Stimulated activated CD4-positive, alpha-beta T cell treated with anti-CD3 and anti-CD28 coated beads, Interleukin-1b, Interleukin-23, amount 100 ng/mL, for 24 hours (primary cell): Measurements from ENCODE around the gene CHP1.
"Not testable (repeated sequence)": the region's sequence is repeated elsewhere in the genome, so short reads cannot be mapped to it uniquely, and the experiment has no call there.

Source experiments
- DNase-seq, 4 experiments: peaks; one replicate each; pipeline ENCODE4 v3.0.0-alpha.2; 2020; ENCODE audit warnings: low read depth in 4 of 4, low spot score in 1 of 4

The CHP1 gene

GRCh38 chr15:41230650-41231421, at the start of gene CHP1, which contains the start of gene EXD1:
TSS of gene CHP1 (plus strand) at chr15:41231268. CDS start at chr15:41231383, 115 bp downstream.
TSS of gene EXD1 (minus strand) at chr15:41230757. CDS start at chr15:41226575, 4,182 bp downstream.
- peak; percentile 89 to 97 (median 93) for DNase-seq

- no peak for DNase-seq
These were observed 48.8 kb upstream of the CHP1 start for GRCh38 chr15:41182266-41182665.

- DNase-seq: no peak
These were observed 47.5 kb upstream of the CHP1 start for GRCh38 chr15:41183581-41183980.

- DNase-seq: no peak
These were observed 36.6 kb upstream of the CHP1 start for GRCh38 chr15:41194444-41194843.

GRCh38 chr15:41199470-41199869, 31.6 kb upstream of the CHP1 start:
- DNase-seq: no peak

GRCh38 chr15:41203395-41203794, 27.7 kb upstream of the CHP1 start:
- no peak for DNase-seq

- no peak for DNase-seq
These were observed 25.8 kb upstream of the CHP1 start for GRCh38 chr15:41205315-41205714.

- DNase-seq: no peak
These were observed 23.2 kb upstream of the CHP1 start for GRCh38 chr15:41207687-41208448.

GRCh38 chr15:41215708-41216107, 15.4 kb upstream of the CHP1 start:
- no peak for DNase-seq

- no peak for DNase-seq
These were observed 12.2 kb upstream of the CHP1 start for GRCh38 chr15:41218851-41219250.

GRCh38 chr15:41219381-41219780, 11.7 kb upstream of the CHP1 start:
- DNase-seq: no peak

- no peak for DNase-seq
These were observed 771 bp upstream of the CHP1 start for GRCh38 chr15:41230345-41230649.

GRCh38 chr15:41231422-41232226, 556 bp downstream of the CHP1 start:
- DNase-seq: no peak

GRCh38 chr15:41233367-41233771, 2.3 kb downstream of the CHP1 start:
- no peak for DNase-seq

GRCh38 chr15:41235228-41235627, 4.2 kb downstream of the CHP1 start:
- DNase-seq: not testable (repeated sequence)

GRCh38 chr15:41235929-41236328, 4.9 kb downstream of the CHP1 start:
- no peak for DNase-seq

- no peak for DNase-seq
These were observed 7.0 kb downstream of the CHP1 start for GRCh38 chr15:41238100-41238499.

GRCh38 chr15:41241221-41241964, 10.3 kb downstream of the CHP1 start:
- DNase-seq: no peak

GRCh38 chr15:41250745-41251144, 19.7 kb downstream of the CHP1 start:
- not testable (repeated sequence) for DNase-seq

GRCh38 chr15:41251411-41251810, 20.3 kb downstream of the CHP1 start:
- DNase-seq: no peak

GRCh38 chr15:41254560-41254959, 23.5 kb downstream of the CHP1 start:
- no peak for DNase-seq
